ENCODE results near the gene TBC1D25. TPM values are rescaled to one million over a fixed set of nuclear protein-coding genes. Genes with fewer than 3 reads are reported as not detected.
A peak's percentile ranks its signal among the peaks of the same experiment; 100 is the strongest.

The TBC1D25 gene
- total RNA-seq, 4 donors from 2014 or later, result 10.3 to 22.4 (median 16.4) TPM

DNA sequence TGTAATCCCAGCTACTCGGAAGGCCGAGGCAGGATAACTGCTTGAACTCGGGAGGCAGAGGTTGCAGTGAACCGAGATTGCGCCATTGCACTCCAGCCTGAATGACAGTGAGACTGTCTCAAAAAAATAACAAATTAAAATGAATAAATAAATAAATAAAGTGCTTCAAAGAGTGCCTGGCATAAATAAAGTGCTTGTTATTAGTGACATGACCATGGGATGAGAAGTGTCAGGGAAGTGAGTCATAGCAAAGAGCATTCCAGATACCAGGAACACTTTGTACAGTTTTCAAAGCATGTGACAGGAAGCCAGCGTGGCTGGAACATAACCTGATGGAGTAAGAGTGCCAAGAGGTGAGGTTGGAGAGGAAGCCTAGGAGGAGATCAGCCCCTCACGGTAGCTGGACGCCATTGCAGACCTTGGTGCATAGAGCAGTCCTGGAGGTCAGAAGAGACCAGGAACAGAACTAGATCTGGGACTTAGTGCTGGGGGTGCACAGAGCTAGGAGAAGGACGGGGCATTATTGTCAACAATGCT is 51.8 kb downstream of the TBC1D25 start:
- Histone ChIP-seq H3K4me3 (no peak overlapping the region), H3K36me3 (no peaks in the 10 kb centered on the region), H3K27me3 (no peaks in the 10 kb centered on the region), H3K9me3 (no peaks in the 10 kb centered on the region), H3K27ac (replicated peaks in 1 of 4) (peak overlapping the region; percentile 66 to 73 (median 69)), H3K4me1 (peaks cover 4 to 34% (median 20%) of the 10 kb centered on the region in 4 donors)
- peak; percentile 54 for TF ChIP-seq EP300 (IDR thresholded peaks at IDR 0.05)
- TF ChIP-seq, protein P1, sequence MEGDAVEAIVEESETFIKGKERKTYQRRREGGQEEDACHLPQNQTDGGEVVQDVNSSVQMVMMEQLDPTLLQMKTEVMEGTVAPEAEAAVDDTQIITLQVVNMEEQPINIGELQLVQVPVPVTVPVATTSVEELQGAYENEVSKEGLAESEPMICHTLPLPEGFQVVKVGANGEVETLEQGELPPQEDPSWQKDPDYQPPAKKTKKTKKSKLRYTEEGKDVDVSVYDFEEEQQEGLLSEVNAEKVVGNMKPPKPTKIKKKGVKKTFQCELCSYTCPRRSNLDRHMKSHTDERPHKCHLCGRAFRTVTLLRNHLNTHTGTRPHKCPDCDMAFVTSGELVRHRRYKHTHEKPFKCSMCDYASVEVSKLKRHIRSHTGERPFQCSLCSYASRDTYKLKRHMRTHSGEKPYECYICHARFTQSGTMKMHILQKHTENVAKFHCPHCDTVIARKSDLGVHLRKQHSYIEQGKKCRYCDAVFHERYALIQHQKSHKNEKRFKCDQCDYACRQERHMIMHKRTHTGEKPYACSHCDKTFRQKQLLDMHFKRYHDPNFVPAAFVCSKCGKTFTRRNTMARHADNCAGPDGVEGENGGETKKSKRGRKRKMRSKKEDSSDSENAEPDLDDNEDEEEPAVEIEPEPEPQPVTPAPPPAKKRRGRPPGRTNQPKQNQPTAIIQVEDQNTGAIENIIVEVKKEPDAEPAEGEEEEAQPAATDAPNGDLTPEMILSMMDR (IDR thresholded peaks at IDR 0.05), result peak in 1 of 3 experiments; percentile 11
- peak; percentile 86 to 90 for TF ChIP-seq POLR2AphosphoS5 (IDR thresholded peaks at IDR 0.05)
- no peak for TF ChIP-seq POLR2A (IDR thresholded peaks at IDR 0.05; ENCODE audit: low read depth)
- DNase-seq (ENCODE audit: extremely low spot score), result peak; percentile 90
- intact Hi-C loops (cut with DNase I), result no loop called here
- 65% methylated on average over 9 of the region's 9 CpGs for WGBS

DNA sequence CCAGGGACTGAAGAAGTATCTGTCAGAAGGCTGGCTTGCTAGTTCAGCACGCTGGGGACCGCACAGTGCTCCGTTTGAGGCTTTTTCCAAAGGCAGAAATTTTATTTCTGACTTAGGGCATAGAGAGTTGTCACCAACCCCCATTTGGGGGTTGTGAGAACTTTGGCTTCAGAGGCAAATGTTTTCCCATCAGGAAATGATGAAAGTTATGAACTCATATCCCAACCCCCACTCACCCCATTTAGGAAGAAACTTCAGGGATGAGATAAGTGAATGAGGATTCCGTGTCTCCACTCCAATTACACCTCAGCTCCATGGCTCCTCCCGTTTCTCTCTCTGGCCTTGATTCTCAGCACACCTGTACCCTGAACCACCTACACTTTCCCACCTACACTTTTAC is 53.5 kb downstream of the TBC1D25 start:
- intact Hi-C loops (cut with DNase I), result no loop called here
- no peak for TF ChIP-seq EP300 (IDR thresholded peaks at IDR 0.05)
- no peak for TF ChIP-seq POLR2A (IDR thresholded peaks at IDR 0.05; ENCODE audit: low read depth)
- TF ChIP-seq, protein P1 (IDR thresholded peaks at IDR 0.05), result no peak
- WGBS, result 87% methylated on average over 5 of the region's 5 CpGs

DNA sequence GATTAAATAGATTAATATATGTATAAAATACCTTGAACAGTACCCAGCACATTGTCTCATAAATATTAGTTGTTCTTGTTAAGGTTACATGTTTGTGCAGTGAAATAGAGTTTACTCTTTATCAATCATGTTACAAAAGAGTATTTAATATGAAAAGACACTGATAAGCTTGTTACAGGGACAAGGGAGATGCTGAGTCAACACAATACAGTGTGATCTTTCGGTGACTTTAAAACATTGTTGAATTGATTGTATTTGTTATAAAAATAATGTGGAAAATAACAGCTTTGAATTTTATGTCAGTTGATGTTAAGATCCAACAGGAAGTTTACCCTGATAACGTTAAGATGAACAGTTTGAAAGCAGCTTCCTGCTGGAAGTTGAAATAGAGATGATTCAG is 56.4 kb downstream of the TBC1D25 start:
- TF ChIP-seq EP300 (IDR thresholded peaks at IDR 0.05) (no peak), POLR2AphosphoS5 (IDR thresholded peaks at IDR 0.05) (no peak), POLR2A (IDR thresholded peaks at IDR 0.05; ENCODE audit: low read depth) (no peak)
- TF ChIP-seq, protein P1 (IDR thresholded peaks at IDR 0.05), result no peak
- H3K27me3 ChIP-seq, result no peaks in the 10 kb centered on the region
- no peak overlapping the region for H3K4me3 ChIP-seq
- peaks cover 9 to 32% (median 20%) of the 10 kb centered on the region in 4 donors for H3K4me1 ChIP-seq
- peaks cover 9 to 24% (median 21%) of the 10 kb centered on the region in 4 donors for H3K36me3 ChIP-seq
- 64% methylated on average over 2 of the region's 2 CpGs for WGBS
- H3K27ac ChIP-seq (replicated peaks in 1 of 4), result no peak overlapping the region
- DNase-seq (ENCODE audit: extremely low spot score), result no peak
- H3K9me3 ChIP-seq, result no peaks in the 10 kb centered on the region
- intact Hi-C loops (cut with DNase I), result no loop called here

More for the DNA sequence above, 53.5 kb downstream of the TBC1D25 start:
- DNase-seq (ENCODE audit: extremely low spot score), result no peak
- no peak overlapping the region for H3K27ac ChIP-seq (replicated peaks in 1 of 4)
- H3K27me3 ChIP-seq, result no peaks in the 10 kb centered on the region
- no peaks in the 10 kb centered on the region for H3K36me3 ChIP-seq
- H3K4me1 ChIP-seq, result peaks cover 4 to 41% (median 23%) of the 10 kb centered on the region in 4 donors
- H3K4me3 ChIP-seq, result no peak overlapping the region
- H3K9me3 ChIP-seq, result no peaks in the 10 kb centered on the region

DNA sequence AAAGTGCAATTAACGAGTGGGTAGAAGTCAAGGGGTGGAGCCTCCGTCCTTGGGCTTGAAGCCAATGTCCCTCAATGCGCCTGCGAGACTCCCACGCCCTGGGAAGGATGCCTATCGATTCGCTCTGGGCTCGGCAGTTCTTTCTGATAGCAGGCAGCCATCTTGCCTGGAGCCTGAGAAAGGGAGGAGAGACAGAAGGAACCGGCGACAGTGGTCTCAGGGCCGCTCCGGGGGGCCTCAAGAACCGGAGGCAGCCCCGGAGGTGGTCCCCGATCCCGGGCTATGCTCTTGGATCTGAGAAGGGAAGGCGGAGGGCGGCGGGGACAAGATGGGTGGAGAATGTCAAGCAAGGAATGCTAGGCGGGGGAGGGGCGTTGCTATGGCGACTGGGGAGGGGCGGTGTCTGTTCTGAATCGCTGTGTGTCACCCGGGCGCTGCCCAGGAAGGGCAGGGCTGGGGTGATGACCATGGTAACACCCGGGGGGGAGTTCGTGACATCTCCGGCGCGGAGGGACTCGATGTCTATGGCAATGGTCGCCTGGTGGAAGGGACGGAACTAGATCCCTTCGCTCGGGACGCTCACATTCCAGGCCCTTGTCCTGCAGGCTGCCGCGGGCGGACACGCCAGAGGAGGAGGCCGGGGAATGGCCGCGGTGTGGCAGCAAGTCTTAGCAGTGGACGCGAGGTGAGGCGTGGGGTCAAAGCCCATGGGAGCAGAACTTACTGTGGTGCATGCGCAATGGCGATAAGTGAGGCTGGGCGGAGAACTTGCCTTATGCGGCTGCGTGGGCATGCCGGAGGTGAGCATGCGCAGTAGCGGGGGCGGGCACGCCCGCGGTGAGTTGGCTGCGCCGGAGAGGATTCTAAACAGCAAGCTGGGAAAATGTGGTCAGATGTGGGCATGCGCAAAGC is 58.1 kb downstream of the TBC1D25 start, which contains the start of gene WDR13:
Gene WDR13, plus strand, starts transcription at position 140 of the 912 bp plus-strand sequence. Its CDS starts 505 bp downstream, at position 645.
- WGBS, result 40% methylated on average over 44 of the region's 62 CpGs
- TF ChIP-seq POLR2A (IDR thresholded peaks at IDR 0.05; ENCODE audit: low read depth) (peak; percentile 24), EP300 (IDR thresholded peaks at IDR 0.05) (no peak), POLR2AphosphoS5 (IDR thresholded peaks at IDR 0.05) (peak; percentile 91)
- TF ChIP-seq, protein P1 (IDR thresholded peaks at IDR 0.05), result peak in 1 of 3 experiments; percentile 6
- intact Hi-C loops (cut with DNase I), result no loop called here

More for the DNA sequence above, 58.1 kb downstream of the TBC1D25 start, which contains the start of gene WDR13:
- peaks cover 9 to 41% (median 38%) of the 10 kb centered on the region in 4 donors for H3K36me3 ChIP-seq
- H3K9me3 ChIP-seq, result no peaks in the 10 kb centered on the region
- H3K27me3 ChIP-seq, result no peaks in the 10 kb centered on the region
- peak within 1 kb of the TSS; percentile 61 to 79 (median 64) for H3K4me3 ChIP-seq
- H3K4me1 ChIP-seq, result peaks cover 6 to 17% (median 14%) of the 10 kb centered on the region in 4 donors
- peak; percentile 96 for DNase-seq (ENCODE audit: extremely low spot score)
- H3K27ac ChIP-seq (replicated peaks in 1 of 4), result peak within 1 kb of the TSS; percentile 91 to 96 (median 96)
